HL-60 (cell line): ENCODE measurements around the gene TULP1.

ENCODE experiments used
- CTCF ChIP-seq: IDR thresholded peaks from one replicate; pipeline ENCODE4 v1.5.1; 2011; ENCODE audit warnings: low read length, control low read depth, inconsistent platforms; ENCODE audit not compliant: insufficient read depth
- GABPA ChIP-seq: IDR thresholded peaks from 2 replicates; pipeline ENCODE4 v1.6.1; 2012; ENCODE audit warnings: low read depth
- POLR2AphosphoS5 ChIP-seq: IDR thresholded peaks from 2 replicates; pipeline ENCODE4 v1.6.1; 2012; ENCODE audit warnings: low read depth
- REST ChIP-seq: IDR thresholded peaks from 2 replicates; pipeline ENCODE4 v1.6.1; 2012; ENCODE audit warnings: low read depth; ENCODE audit not compliant: insufficient replicate concordance
- SPI1 ChIP-seq: IDR thresholded peaks from 2 replicates; pipeline ENCODE4 v1.6.1; 2012; ENCODE audit warnings: low read depth, mild to moderate bottlenecking, borderline replicate concordance

DNA sequence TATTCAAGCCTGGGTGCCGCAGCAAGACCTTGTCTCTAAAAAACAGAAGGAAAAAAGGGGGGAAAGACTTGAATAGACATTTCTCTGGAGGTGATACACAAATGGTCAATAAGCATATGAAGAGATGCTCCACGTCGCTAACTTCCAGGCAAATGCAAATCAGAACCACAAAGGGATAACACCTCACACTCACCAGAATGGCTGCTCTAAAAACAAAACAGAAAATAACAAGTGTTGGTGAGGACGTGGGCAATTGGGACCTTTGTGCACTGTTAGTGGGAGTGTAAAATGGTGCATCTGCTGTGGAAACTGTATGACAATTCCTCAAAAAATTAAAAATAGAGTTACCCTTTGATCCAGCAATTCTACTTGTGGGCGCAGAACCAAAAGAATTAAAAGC lies 48.4 kb upstream of the TULP1 start:
- no peak for TF ChIP-seq CTCF
- TF ChIP-seq GABPA = no peak
- no peak for TF ChIP-seq REST
- TF ChIP-seq POLR2AphosphoS5 = no peak
- TF ChIP-seq SPI1 = no peak
